Fibroblast of peridontal ligament (primary cell): ENCODE results near the gene FAM111B.
"Not testable (repeated sequence)": the region's sequence is repeated elsewhere in the genome, so short reads cannot be mapped to it uniquely, and the experiment has no call there.

Source experiments
- DNase-seq: peaks from one replicate; pipeline ENCODE4 v3.0.0-alpha.2; 2010; ENCODE audit errors: extremely low read depth

FAM111B gene

GRCh38 chr11:59106363-59107336 lies at the start of gene FAM111B:
FAM111B (plus strand) TSS chr11:59107237; CDS start chr11:59109626, 2,389 bp downstream.
- DNase-seq = peak; percentile 91

DNA sequence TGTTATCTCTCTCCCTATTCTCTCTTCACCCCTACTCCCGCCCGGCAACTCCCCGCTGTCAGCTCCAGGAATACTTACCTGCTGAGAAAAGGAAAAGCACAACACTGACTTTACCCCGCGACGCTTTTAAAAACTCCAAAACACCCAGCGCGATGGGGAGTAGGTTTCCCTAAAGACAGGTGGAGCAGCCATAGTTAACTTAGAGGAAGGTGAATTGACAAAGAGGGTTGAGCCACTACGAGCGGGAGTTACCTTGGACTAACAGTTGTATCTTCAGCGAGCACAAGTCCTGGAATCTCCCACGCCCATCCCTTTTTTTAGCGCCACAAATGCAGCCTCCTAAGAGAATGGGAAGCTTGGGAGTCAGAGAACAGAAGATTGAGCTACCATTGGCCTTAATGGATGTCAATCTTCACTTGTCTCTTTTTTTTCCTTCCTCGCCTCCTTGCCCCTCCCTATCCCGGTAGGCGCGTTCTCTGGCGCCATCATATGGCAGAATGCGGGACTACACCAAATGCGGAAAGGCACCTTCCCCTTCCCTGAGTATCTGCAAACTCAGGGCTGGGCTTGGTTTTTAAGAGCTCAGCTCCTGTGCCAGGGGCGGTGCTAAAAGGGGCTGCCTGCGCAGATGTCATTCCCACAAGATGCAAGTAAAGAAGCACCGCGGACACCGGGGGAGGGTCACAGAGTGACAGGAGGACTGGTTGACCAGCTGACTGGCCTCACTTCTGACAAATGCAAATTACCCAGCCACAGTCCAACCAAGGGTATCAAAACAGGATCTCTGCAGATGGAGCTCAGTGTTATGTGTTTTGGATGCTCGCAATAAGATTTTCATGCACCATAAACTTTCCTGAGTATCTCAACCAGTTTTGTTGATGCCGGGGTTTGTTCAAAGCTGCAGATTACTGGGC lies 48.7 kb upstream of the FAM111B start:
- DNase-seq = peak; percentile 90

GRCh38 chr11:59060096-59060495 lies 46.9 kb upstream of the FAM111B start:
- DNase-seq = not testable (repeated sequence)

DNA sequence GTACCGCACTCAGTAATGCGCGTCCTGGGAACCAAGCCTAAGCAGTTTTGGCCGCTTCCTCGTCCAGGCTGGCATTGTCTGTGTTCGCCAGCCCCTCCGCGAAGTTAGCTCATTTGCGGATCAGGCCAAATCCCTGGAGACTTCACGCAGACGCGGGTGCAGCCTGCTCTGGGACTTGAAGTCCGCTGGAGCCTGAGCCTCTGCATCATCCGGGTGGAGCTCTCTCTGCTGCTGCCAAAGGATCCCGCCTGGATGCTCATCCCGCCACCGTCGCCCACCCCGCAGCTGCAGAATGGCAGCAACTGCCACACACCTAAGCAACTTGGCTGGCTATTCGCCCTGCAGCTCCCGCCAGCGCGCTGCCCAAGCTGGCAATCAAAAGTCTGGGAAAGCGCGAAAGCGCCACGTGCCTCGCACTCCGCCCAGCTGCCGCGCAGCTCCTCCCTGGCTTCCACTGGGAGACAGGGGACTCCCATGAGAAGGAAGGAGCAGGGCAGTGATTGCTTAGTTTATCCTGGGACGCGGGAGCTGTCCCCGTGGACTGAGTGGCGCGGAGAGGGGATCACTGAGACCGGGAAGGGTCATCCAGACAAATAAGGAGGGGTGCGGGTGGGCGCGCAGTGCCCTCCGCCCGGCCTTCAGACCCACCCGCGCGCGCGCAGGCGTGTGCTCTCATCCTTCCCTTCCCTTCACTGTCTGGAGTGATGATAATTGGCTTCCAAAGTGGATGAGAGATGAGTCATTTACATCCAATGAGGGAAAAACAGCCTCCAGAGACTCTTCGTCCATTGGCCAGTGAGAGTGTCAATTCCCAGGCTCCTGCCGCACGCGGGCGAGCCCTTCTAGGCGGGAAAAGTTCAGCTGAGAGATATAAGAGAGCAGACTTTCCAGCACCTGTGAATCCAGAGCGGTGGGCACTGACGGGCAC lies 44.2 kb upstream of the FAM111B start:
- no peak for DNase-seq

- DNase-seq = not testable (repeated sequence)
Measured at GRCh38 chr11:59063996-59064727, 42.9 kb upstream of the FAM111B start.

- DNase-seq = no peak
Measured at GRCh38 chr11:59069087-59069486, 38.0 kb upstream of the FAM111B start.

DNA sequence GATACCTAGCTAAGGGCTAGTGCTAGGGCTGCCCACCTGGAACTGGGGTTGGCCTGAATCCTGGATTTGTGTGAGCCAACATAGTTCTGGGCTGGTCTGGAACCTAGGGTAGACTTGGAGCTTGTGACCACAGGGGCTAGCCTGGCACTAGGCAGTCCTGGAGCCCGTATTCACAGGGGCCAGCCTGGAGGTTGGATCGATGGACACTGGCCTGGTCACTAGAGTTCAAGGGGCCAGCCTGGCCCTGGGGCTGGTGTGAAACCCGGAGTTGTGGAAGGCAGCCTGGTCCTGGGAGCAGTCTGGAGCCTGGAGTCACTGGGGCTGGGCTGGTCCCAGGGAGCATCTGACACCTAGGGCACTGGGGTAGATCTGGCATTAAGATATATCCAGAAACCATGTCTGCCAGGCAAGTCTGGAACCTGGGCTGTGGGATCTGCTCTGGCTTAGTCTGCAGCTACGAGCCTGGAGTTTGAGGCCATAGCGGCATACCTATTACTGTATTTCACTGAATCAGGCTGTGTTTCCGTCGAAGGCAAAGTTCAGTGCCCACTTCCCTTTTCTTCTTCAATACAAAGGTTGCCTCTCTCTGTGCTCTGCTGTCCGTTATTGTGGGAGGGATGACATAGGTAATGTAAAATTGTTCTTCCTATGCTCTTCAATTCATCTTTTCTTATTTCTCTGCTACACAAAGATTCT lies 30.0 kb upstream of the FAM111B start:
- DNase-seq = no peak

DNA sequence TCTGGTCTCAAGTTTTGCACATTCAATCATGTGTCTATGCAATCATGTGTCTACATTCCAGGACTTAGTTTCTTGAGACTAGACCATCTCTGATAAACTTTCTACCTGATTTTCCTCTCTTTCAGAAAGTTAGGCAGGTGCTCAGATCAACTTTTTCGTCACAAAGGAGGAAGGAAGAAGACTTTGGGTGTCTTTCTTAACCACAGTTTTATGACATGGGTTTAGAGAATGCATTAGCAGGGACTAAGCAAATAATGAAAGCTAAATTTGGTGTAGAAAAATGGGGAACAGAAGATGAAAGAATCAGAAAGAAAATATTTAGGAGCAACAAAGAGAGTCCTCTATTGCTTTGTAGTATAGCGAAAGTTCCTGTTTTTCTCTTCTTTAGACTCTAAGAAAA lies 28.6 kb upstream of the FAM111B start:
- DNase-seq = no peak

GRCh38 chr11:59079086-59079485 lies 28.0 kb upstream of the FAM111B start:
- no peak for DNase-seq

DNA sequence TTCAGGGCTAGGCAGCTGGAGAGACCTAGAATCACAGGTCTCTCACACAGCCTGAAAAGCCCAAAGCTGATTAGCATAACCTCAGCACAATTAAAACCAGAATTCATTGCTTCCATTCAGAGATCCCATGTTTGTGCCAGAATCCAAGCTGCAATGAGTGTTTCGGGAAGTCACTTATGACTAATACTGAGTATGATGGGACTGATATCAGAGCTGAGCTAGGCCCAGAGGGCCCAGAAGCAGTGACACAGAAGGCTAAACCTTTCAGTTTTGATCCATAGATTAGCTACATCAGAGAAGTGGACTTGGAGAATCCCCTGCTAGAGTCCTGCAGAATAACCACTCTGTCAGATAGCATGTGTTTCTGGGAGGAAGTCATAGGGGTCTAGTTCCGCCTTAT lies 26.6 kb upstream of the FAM111B start:
- not testable (repeated sequence) for DNase-seq

GRCh38 chr11:59081430-59082020 lies 25.5 kb upstream of the FAM111B start:
- DNase-seq = not testable (repeated sequence)

DNA sequence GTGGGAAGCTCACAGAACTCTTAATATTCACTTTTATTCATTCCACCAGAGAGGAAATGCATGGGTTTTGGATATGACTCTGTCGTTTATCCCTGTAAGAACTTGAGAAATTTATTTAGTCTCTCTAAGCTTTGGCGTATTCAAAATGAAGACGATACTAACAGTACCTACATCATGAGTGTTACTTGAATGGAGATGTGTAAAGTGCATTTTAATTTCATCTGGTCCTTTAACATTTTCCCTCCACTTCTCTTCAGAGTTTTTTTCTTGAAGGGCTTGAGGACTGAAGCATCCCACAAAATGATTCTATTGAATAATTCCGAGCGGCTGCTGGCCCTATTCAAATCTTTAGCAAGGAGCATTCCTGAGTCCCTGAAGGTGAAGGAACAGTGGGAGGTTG lies 21.0 kb upstream of the FAM111B start, which contains the start of gene GLYATL1B:
Gene GLYATL1B, plus strand, starts transcription at position 301 of the 400 bp plus-strand sequence. Its CDS starts 0 bp downstream, at position 301.
- not testable (repeated sequence) for DNase-seq

GRCh38 chr11:59088162-59088561 lies 18.9 kb upstream of the FAM111B start:
- no peak for DNase-seq

GRCh38 chr11:59093576-59093975 lies 13.5 kb upstream of the FAM111B start:
- DNase-seq = not testable (repeated sequence)

DNA sequence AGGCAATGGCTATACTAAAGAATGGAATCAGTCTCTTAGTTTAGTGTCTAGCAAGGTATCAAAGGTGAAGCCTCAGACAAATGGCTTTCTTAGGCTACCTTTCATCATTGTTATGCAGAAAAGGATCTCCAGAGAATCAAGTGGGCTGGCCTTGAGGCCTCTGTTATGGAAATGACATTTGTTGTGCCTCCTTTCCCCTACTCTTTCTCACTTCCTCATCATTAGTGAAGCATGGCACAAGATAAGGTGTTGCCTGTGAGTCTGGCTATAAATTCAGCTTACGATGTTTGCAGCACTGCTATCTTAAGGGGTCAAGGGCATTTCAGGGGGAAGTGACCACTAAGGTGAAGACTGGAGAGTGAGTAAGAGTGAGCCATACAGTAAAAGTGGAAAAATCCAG lies 11.8 kb upstream of the FAM111B start:
- DNase-seq = not testable (repeated sequence)

- DNase-seq = not testable (repeated sequence)
Measured at GRCh38 chr11:59095972-59096575, 11.0 kb upstream of the FAM111B start.

- peak; percentile 73 for DNase-seq
Measured at GRCh38 chr11:59097113-59097708, 9.8 kb upstream of the FAM111B start.

DNA sequence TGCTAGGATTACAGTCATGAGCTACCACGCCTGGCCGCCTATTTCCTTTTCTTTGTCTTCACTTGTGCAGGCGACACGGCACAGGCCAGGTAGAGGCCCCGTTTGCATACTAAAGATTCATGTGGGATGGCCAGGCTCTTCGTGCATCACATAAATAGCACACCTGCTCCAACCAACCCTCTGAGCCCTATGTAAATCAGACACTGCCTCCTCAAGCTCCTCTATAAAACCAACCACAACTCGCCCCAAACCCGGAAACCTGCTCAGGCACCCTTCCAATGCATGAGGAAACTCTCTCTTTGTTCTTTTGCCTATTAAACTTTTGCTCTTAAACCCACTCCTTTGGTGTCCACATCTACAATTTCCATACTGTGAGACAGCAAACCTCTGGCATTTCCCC lies 9.1 kb upstream of the FAM111B start:
- not testable (repeated sequence) for DNase-seq
